Measurements from ENCODE around the gene ERCC1. TPM values are rescaled to one million over a fixed set of nuclear protein-coding genes. Genes with fewer than 3 reads are reported as not detected.
"Not testable (repeated sequence)": the region's sequence is repeated elsewhere in the genome, so short reads cannot be mapped to it uniquely, and the experiment has no call there.

Gene ERCC1
- polyA plus RNA-seq, 1 of the 3 experiments (the other 2 are of a cell fraction), result 95.3 TPM

GRCh38 chr19:45439190-45439568, 15.5 kb upstream of the ERCC1 start:
- Histone ChIP-seq H3K27ac (ENCODE audit: low read depth in 2 of 2, low read length in 1 of 2) (peak overlapping the region in 1 of 2 experiments; percentile 83; a peak in 2 of 4 replicates), H3K4me1 (ENCODE audit: control insufficient read depth in 1 of 2, insufficient read depth in 2 of 2, low read depth in 1 of 2, low read length in 1 of 2) (peaks cover 5 to 11% of the 10 kb centered on the region in 2 experiments; a peak in 1 of 4 replicates), H3K9me3 (no peaks in the 10 kb centered on the region), H3K4me2 (peak overlapping the region; percentile 77; the same call in 1 of the 2 replicates), H3K9ac (peak overlapping the region; percentile 89; the same call in 1 of the 2 replicates), H3K79me2 (ENCODE audit: insufficient read depth) (no peaks in the 10 kb centered on the region; the same call in 1 of the 2 replicates), H3K27me3 (ENCODE audit: insufficient read depth) (no peaks in the 10 kb centered on the region), H3F3A (replicated peaks; ENCODE audit: insufficient read depth) (peaks cover 21% of the 10 kb centered on the region), H3K9me2 (no peaks in the 10 kb centered on the region), H2AFZ (ENCODE audit: low read depth) (peak overlapping the region; percentile 73; the same call in 1 of the 2 replicates), H3K36me3 (replicated peaks in 1 of 2; ENCODE audit: control insufficient read depth in 1 of 2, insufficient read depth in 2 of 2, low read length in 1 of 2) (no peaks in the 10 kb centered on the region), H3K4me3 (ENCODE audit: low read depth in 2 of 2, low read length in 1 of 2) (peak overlapping the region; percentile 57 to 73; a peak in 3 of 4 replicates), H4K20me1 (ENCODE audit: insufficient read depth) (no peaks in the 10 kb centered on the region)
- DNase-seq, result no peak
- CTCF ChIA-PET, result interaction anchor here (0.6 to 15.0 kb wide), 39 partner anchors 10 to 326 kb away, joined by 3 to 870 read pairs (median 5); partner anchors contain the start of genes BLOC1S3, ERCC1, ERCC2 and FOSB
- 31% methylated on average over 10 of the region's 10 CpGs for WGBS (ENCODE audit: low lambda C conversion rate)
- TF ChIP-seq NFIC (IDR thresholded peaks at IDR 0.05; ENCODE audit: borderline replicate concordance) (no peak), ELF1 (IDR thresholded peaks at IDR 0.05) (no peak), FOXJ3 (CRISPR knock-in tag; IDR thresholded peaks at IDR 0.05) (no peak), MEF2A (IDR thresholded peaks at IDR 0.05; ENCODE audit: borderline replicate concordance, low read depth) (no peak), JUND (IDR thresholded peaks at IDR 0.05) (no peak), RFX5 (IDR thresholded peaks at IDR 0.05; ENCODE audit: low read length) (no peak)
- POLR2A ChIA-PET, result interaction anchor here (0.7 to 1.6 kb wide), 4 partner anchors 8 to 46 kb away, joined by 3 to 15 read pairs (median 6); partner anchors contain the start of gene FOSB

- no peak overlapping the region for H3K4me3 ChIP-seq (ENCODE audit: low read depth in 2 of 2, low read length in 1 of 2)
- ChIA-PET POLR2A (no interaction called here), CTCF (interaction anchor here (5.0 to 15.0 kb wide), 2 partner anchors 8 to 36 kb away, joined by 112 to 870 read pairs; partner anchors contain the start of gene FOSB)
- H3K9ac ChIP-seq, result no peak overlapping the region
- H3K4me2 ChIP-seq, result no peak overlapping the region
- H3F3A ChIP-seq (replicated peaks; ENCODE audit: insufficient read depth), result peaks cover 18% of the 10 kb centered on the region
- no peak overlapping the region for H3K27ac ChIP-seq (ENCODE audit: low read depth in 2 of 2, low read length in 1 of 2)
- no peaks in the 10 kb centered on the region for H3K9me2 ChIP-seq
- no peaks in the 10 kb centered on the region for H3K36me3 ChIP-seq (replicated peaks in 1 of 2; ENCODE audit: control insufficient read depth in 1 of 2, insufficient read depth in 2 of 2, low read length in 1 of 2)
- no peak for DNase-seq
- peaks cover 0 to 4% of the 10 kb centered on the region in 2 experiments; a peak in 1 of 4 replicates for H3K4me1 ChIP-seq (ENCODE audit: control insufficient read depth in 1 of 2, insufficient read depth in 2 of 2, low read depth in 1 of 2, low read length in 1 of 2)
- H3K27me3 ChIP-seq (ENCODE audit: insufficient read depth), result no peaks in the 10 kb centered on the region
- WGBS (ENCODE audit: low lambda C conversion rate), result 76% methylated on average over 3 of the region's 3 CpGs
- TF ChIP-seq MEF2A (IDR thresholded peaks at IDR 0.05; ENCODE audit: borderline replicate concordance, low read depth) (no peak), NRF1 (IDR thresholded peaks at IDR 0.05; ENCODE audit: low read depth, low read length) (no peak), JUND (IDR thresholded peaks at IDR 0.05) (no peak), RFX5 (IDR thresholded peaks at IDR 0.05; ENCODE audit: low read length) (no peak), FOSL2 (IDR thresholded peaks at IDR 0.05; ENCODE audit: borderline replicate concordance, low read depth) (no peak), SIN3A (IDR thresholded peaks at IDR 0.05; ENCODE audit: borderline replicate concordance, low read depth, low read length) (no peak), YY1 (IDR thresholded peaks at IDR 0.05; ENCODE audit: low read depth) (no peak), GABPA (IDR thresholded peaks at IDR 0.05; ENCODE audit: low read depth) (no peak), RCOR1 (IDR thresholded peaks at IDR 0.05; ENCODE audit: low read length) (no peak), NFIC (IDR thresholded peaks at IDR 0.05; ENCODE audit: borderline replicate concordance) (no peak), FOXJ3 (CRISPR knock-in tag; IDR thresholded peaks at IDR 0.05) (no peak), EZH2phosphoT487 (IDR thresholded peaks at IDR 0.05; ENCODE audit: borderline replicate concordance, low read depth) (no peak)
- TF ChIP-seq, protein P1, sequence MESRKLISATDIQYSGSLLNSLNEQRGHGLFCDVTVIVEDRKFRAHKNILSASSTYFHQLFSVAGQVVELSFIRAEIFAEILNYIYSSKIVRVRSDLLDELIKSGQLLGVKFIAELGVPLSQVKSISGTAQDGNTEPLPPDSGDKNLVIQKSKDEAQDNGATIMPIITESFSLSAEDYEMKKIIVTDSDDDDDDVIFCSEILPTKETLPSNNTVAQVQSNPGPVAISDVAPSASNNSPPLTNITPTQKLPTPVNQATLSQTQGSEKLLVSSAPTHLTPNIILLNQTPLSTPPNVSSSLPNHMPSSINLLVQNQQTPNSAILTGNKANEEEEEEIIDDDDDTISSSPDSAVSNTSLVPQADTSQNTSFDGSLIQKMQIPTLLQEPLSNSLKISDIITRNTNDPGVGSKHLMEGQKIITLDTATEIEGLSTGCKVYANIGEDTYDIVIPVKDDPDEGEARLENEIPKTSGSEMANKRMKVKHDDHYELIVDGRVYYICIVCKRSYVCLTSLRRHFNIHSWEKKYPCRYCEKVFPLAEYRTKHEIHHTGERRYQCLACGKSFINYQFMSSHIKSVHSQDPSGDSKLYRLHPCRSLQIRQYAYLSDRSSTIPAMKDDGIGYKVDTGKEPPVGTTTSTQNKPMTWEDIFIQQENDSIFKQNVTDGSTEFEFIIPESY (IDR thresholded peaks at IDR 0.05; ENCODE audit: borderline replicate concordance, low read depth), result no peak
- H2AFZ ChIP-seq (ENCODE audit: low read depth), result no peak overlapping the region
- H3K9me3 ChIP-seq, result no peaks in the 10 kb centered on the region
- H3K79me2 ChIP-seq (ENCODE audit: insufficient read depth), result no peaks in the 10 kb centered on the region; the same call in 1 of the 2 replicates
- no peaks in the 10 kb centered on the region for H4K20me1 ChIP-seq (ENCODE audit: insufficient read depth)
These were observed 13.6 kb upstream of the ERCC1 start for GRCh38 chr19:45437328-45437727.

GRCh38 chr19:45432543-45432942, 8.8 kb upstream of the ERCC1 start:
- H3K4me3 ChIP-seq (ENCODE audit: low read depth in 2 of 2, low read length in 1 of 2); POLR2A ChIA-PET; H3K9me3 ChIP-seq; H3K27ac ChIP-seq (ENCODE audit: low read depth in 2 of 2, low read length in 1 of 2); H3K27me3 ChIP-seq (ENCODE audit: insufficient read depth); H4K20me1 ChIP-seq (ENCODE audit: insufficient read depth); H3K79me2 ChIP-seq (ENCODE audit: insufficient read depth); H3K9me2 ChIP-seq; H3K4me1 ChIP-seq (ENCODE audit: control insufficient read depth in 1 of 2, insufficient read depth in 2 of 2, low read depth in 1 of 2, low read length in 1 of 2); H3K9ac ChIP-seq; H3K36me3 ChIP-seq (replicated peaks in 1 of 2; ENCODE audit: control insufficient read depth in 1 of 2, insufficient read depth in 2 of 2, low read length in 1 of 2); DNase-seq; H3K4me2 ChIP-seq; H2AFZ ChIP-seq (ENCODE audit: low read depth): not testable (repeated sequence)
- 89% methylated on average over 8 of the region's 8 CpGs for WGBS (ENCODE audit: low lambda C conversion rate)
- CTCF ChIA-PET, result interaction anchor here (0.6 to 9.3 kb wide), 4 partner anchors 36 to 60 kb away, joined by 3 to 73 read pairs (median 36); no protein-coding TSS in a partner anchor
- H3F3A ChIP-seq (replicated peaks; ENCODE audit: insufficient read depth), result peaks cover 27% of the 10 kb centered on the region

DNA sequence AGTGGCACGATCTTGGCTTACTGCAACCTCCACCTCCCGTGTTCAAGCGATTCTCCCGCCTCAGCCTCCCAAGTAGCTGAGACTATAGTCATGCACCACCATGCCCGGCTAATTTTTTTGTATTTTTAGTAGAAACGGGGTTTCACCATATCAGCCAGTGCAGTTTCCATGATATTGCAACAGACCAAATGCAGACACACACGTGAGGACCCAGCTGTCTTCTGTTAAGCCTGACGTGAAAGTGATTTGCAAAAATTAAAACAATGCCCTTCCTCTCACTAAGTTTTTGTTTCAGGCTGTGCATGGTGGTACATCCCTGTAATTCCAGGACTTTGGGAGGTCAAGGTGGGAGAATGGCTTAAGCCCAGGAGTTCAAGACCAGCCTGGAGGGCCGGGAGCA, 7.3 kb upstream of the ERCC1 start:
- H3K9me3 ChIP-seq; H3K36me3 ChIP-seq (replicated peaks in 1 of 2; ENCODE audit: control insufficient read depth in 1 of 2, insufficient read depth in 2 of 2, low read length in 1 of 2); H3K4me1 ChIP-seq (ENCODE audit: control insufficient read depth in 1 of 2, insufficient read depth in 2 of 2, low read depth in 1 of 2, low read length in 1 of 2); H3K27ac ChIP-seq (ENCODE audit: low read depth in 2 of 2, low read length in 1 of 2); H2AFZ ChIP-seq (ENCODE audit: low read depth); H3K9ac ChIP-seq; POLR2A ChIA-PET; H3K9me2 ChIP-seq; DNase-seq; H3K4me2 ChIP-seq; H3K79me2 ChIP-seq (ENCODE audit: insufficient read depth); H3K27me3 ChIP-seq (ENCODE audit: insufficient read depth); H4K20me1 ChIP-seq (ENCODE audit: insufficient read depth); H3K4me3 ChIP-seq (ENCODE audit: low read depth in 2 of 2, low read length in 1 of 2): not testable (repeated sequence)
- CTCF ChIA-PET, result interaction anchor here (1.2 to 9.3 kb wide), 5 partner anchors 8 to 55 kb away, joined by 3 to 112 read pairs (median 68); no protein-coding TSS in a partner anchor
- H3F3A ChIP-seq (replicated peaks; ENCODE audit: insufficient read depth), result peaks cover 34% of the 10 kb centered on the region
- 62% methylated on average over 9 of the region's 9 CpGs for WGBS (ENCODE audit: low lambda C conversion rate)

Measured in SK-N-SH (cell line).